ENCODE measurements around the gene SLC7A14. TPM values are rescaled to one million over a fixed set of nuclear protein-coding genes. Genes with fewer than 3 reads are reported as not detected.
A peak's percentile ranks its signal among the peaks of the same experiment; 100 is the strongest.

SLC7A14 gene
- total and polyA plus RNA-seq, 10 of the 15 experiments (the other 5 are each of a cell fraction or from before 2014, with no cell fraction given): not detected

GRCh38 chr3:170632780-170633179, 46.9 kb upstream of the SLC7A14 start (continued):
- no peak for TF ChIP-seq BCLAF1 (IDR thresholded peaks at IDR 0.05)
- peak; percentile 96 for TF ChIP-seq TBL1XR1 (IDR thresholded peaks at IDR 0.05; ENCODE audit: low read depth, low read length)
- TF ChIP-seq NFYB (IDR thresholded peaks at IDR 0.05; ENCODE audit: insufficient read depth, low read depth, low read length): no peak
- no peak for TF ChIP-seq KLF5 (IDR thresholded peaks at IDR 0.05; ENCODE audit: partially characterized antibody)
- TF ChIP-seq NBN (IDR thresholded peaks at IDR 0.05): peak; percentile 49; the same call in 1 of the 2 replicates
- no peak for TF ChIP-seq CHD2 (IDR thresholded peaks at IDR 0.05; ENCODE audit: borderline replicate concordance, low read depth, low read length)
- TF ChIP-seq SMAD1 (IDR thresholded peaks at IDR 0.05; ENCODE audit: low read depth, partially characterized antibody): no peak
- TF ChIP-seq GATAD2B (conservative IDR thresholded peaks at IDR 0.05; ENCODE audit: low read depth): 0 out of 2 replicates have a peak, but pooled peaks have one; percentile 39
- no peak for TF ChIP-seq REST (IDR thresholded peaks at IDR 0.05; ENCODE audit: low read depth, low read length)
- TF ChIP-seq IKZF1 (conservative IDR thresholded peaks at IDR 0.05): peak; percentile 51; the same call in 1 of the 2 replicates
- TF ChIP-seq NRF1 (conservative IDR thresholded peaks at IDR 0.05; ENCODE audit: low read depth, low read length): no peak
- TF ChIP-seq EED (IDR thresholded peaks at IDR 0.05; ENCODE audit: low read depth): peak; percentile 80
- TF ChIP-seq PKNOX1 (IDR thresholded peaks at IDR 0.05): no peak
- no peak for TF ChIP-seq ASH2L (IDR thresholded peaks at IDR 0.05; ENCODE audit: borderline replicate concordance, low read depth)
- TF ChIP-seq SRF (IDR thresholded peaks at IDR 0.05; ENCODE audit: low read depth in 2 of 2, low read length in 2 of 2): no peak
- no peak for TF ChIP-seq SUZ12 (IDR thresholded peaks at IDR 0.05; ENCODE audit: unreplicated experiment)
- no peak for TF ChIP-seq ZNF622 (IDR thresholded peaks at IDR 0.05)
- no peak for TF ChIP-seq HCFC1 (IDR thresholded peaks at IDR 0.05; ENCODE audit: low read length)
- TF ChIP-seq ZNF384 (IDR thresholded peaks at IDR 0.05; ENCODE audit: borderline replicate concordance, low read depth, low read length): no peak
- TF ChIP-seq CREB1 (IDR thresholded peaks at IDR 0.05; ENCODE audit: low read depth): peak; percentile 43; the same call in 1 of the 2 replicates
- TF ChIP-seq KDM1A (IDR thresholded peaks at IDR 0.05; ENCODE audit: borderline replicate concordance): no peak
- TF ChIP-seq ATF3 (IDR thresholded peaks at IDR 0.05; ENCODE audit: borderline replicate concordance, extremely low read depth, low read depth, low read length): no peak
- TF ChIP-seq LARP7 (IDR thresholded peaks at IDR 0.05): no peak
- peak; percentile 88 for TF ChIP-seq POU2F2 (IDR thresholded peaks at IDR 0.05; ENCODE audit: borderline replicate concordance, low read depth, low read length)
